OCI-LY3 (cell line): ENCODE results near the gene SERPINB3.
"Not testable (repeated sequence)": the region's sequence is repeated elsewhere in the genome, so short reads cannot be mapped to it uniquely, and the experiment has no call there.

ENCODE experiments used
- EZH2phosphoT487 ChIP-seq: fragments of 200-600 bp; shearing (Covaris generic); IDR thresholded peaks from 2 replicates; pipeline ENCODE4 v1.6.1; 2018; ENCODE audit warnings: antibody characterized with exemption, mixed run types, low read depth
- TF ChIP-seq, protein P1 (sequence below): fragments of 200-600, 300-600 bp; sonication (generic); IDR thresholded peaks from 2 replicates; pipeline ENCODE4 v1.5.1; 2014; ENCODE audit warnings: antibody characterized with exemption, low read length, low read depth

DNA sequence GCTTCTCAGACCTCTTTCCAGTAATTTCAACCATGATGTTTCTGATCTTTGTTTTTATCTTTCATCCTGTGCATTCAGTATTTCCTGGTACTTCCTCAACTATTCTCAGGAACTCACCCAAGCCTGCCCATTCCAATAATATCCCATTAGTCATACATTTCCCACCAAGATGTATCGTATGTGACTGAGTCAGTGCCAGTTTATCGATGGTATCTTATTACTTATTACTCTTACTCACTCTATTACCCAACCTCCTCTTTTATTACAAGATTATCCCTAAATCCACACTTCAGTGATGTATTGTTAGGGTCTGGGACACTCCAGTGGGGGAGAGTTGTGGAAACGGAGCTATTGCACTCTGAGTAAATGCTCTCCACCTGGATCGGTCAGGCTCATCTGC lies 2.8 kb downstream of the SERPINB3 start:
- TF ChIP-seq, protein P1, sequence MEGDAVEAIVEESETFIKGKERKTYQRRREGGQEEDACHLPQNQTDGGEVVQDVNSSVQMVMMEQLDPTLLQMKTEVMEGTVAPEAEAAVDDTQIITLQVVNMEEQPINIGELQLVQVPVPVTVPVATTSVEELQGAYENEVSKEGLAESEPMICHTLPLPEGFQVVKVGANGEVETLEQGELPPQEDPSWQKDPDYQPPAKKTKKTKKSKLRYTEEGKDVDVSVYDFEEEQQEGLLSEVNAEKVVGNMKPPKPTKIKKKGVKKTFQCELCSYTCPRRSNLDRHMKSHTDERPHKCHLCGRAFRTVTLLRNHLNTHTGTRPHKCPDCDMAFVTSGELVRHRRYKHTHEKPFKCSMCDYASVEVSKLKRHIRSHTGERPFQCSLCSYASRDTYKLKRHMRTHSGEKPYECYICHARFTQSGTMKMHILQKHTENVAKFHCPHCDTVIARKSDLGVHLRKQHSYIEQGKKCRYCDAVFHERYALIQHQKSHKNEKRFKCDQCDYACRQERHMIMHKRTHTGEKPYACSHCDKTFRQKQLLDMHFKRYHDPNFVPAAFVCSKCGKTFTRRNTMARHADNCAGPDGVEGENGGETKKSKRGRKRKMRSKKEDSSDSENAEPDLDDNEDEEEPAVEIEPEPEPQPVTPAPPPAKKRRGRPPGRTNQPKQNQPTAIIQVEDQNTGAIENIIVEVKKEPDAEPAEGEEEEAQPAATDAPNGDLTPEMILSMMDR: not testable (repeated sequence)
- not testable (repeated sequence) for TF ChIP-seq EZH2phosphoT487
